Activated CD4-positive, alpha-beta T cell treated with anti-CD3 and anti-CD28 coated beads for 4 hours (primary cell): ENCODE data around the gene TSHZ3.

Experiments used
- DNase-seq, 2 donors: peaks; one replicate each; pipeline ENCODE4 v3.0.0-alpha.2; 2020

Gene TSHZ3

GRCh38 chr19:31349160-31349881, at the start of gene TSHZ3:
TSHZ3 (minus strand) TSS chr19:31349436; CDS start chr19:31349219, 217 bp downstream.
- DNase-seq, result peak; percentile 63 to 70

GRCh38 chr19:31397308-31397707, 48.1 kb upstream of the TSHZ3 start:
- DNase-seq, result no peak

- no peak for DNase-seq
Measured at GRCh38 chr19:31392464-31392863, 43.2 kb upstream of the TSHZ3 start.

GRCh38 chr19:31391518-31391917, 42.3 kb upstream of the TSHZ3 start:
- no peak for DNase-seq

GRCh38 chr19:31390711-31391110, 41.5 kb upstream of the TSHZ3 start:
- no peak for DNase-seq

- DNase-seq, result no peak
Measured at GRCh38 chr19:31389874-31390273, 40.6 kb upstream of the TSHZ3 start.

- no peak for DNase-seq
Measured at GRCh38 chr19:31387717-31388301, 38.6 kb upstream of the TSHZ3 start.

GRCh38 chr19:31386806-31387205, 37.6 kb upstream of the TSHZ3 start:
- no peak for DNase-seq

- no peak for DNase-seq
Measured at GRCh38 chr19:31385744-31386143, 36.5 kb upstream of the TSHZ3 start.

GRCh38 chr19:31383553-31383952, 34.3 kb upstream of the TSHZ3 start:
- DNase-seq, result no peak

GRCh38 chr19:31380854-31381253, 31.6 kb upstream of the TSHZ3 start:
- DNase-seq, result no peak

- DNase-seq, result no peak
Measured at GRCh38 chr19:31378404-31378803, 29.2 kb upstream of the TSHZ3 start.

- no peak for DNase-seq
Measured at GRCh38 chr19:31377736-31378135, 28.5 kb upstream of the TSHZ3 start.

GRCh38 chr19:31372246-31372781, 23.1 kb upstream of the TSHZ3 start:
- no peak for DNase-seq

GRCh38 chr19:31370216-31370615, 21.0 kb upstream of the TSHZ3 start:
- DNase-seq, result no peak

- DNase-seq, result no peak
Measured at GRCh38 chr19:31364963-31365362, 15.7 kb upstream of the TSHZ3 start.

- no peak for DNase-seq
Measured at GRCh38 chr19:31361728-31362127, 12.5 kb upstream of the TSHZ3 start.

GRCh38 chr19:31357315-31357673, 8.1 kb upstream of the TSHZ3 start:
- no peak for DNase-seq

- peak; percentile 59 to 62 for DNase-seq
Measured at GRCh38 chr19:31356587-31357314, 7.5 kb upstream of the TSHZ3 start.

- no peak for DNase-seq
Measured at GRCh38 chr19:31355665-31356289, 6.5 kb upstream of the TSHZ3 start.

- DNase-seq, result no peak
Measured at GRCh38 chr19:31354799-31355664, 5.8 kb upstream of the TSHZ3 start.

GRCh38 chr19:31354316-31354715, 5.1 kb upstream of the TSHZ3 start:
- DNase-seq, result no peak
